Effector memory CD8-positive, alpha-beta T cell (primary cell): ENCODE measurements around the gene DNAJC4.
"Not testable (repeated sequence)": the region's sequence is repeated elsewhere in the genome, so short reads cannot be mapped to it uniquely, and the experiment has no call there.

Source experiments
- ATAC-seq: fragments of 150-1000 bp; cut with Tn5 transposase; replicated peaks from 2 replicates; pipeline ENCODE4 v1.10.0; 2021; ENCODE audit warnings: mild to moderate bottlenecking, moderate library complexity
- DNase-seq, 3 experiments: peaks; one replicate each; pipeline ENCODE4 v3.0.0; 2021
- H3K27ac Mint-ChIP-seq, 2 donors: one replicate each; pipeline ENCODE4 v1.8.0; 2022; ENCODE audit warnings: mild to moderate bottlenecking in 2 of 2, mixed read lengths in 2 of 2, moderate library complexity in 2 of 2
- H3K27me3 Mint-ChIP-seq, 2 donors: one replicate each; pipeline ENCODE4 v1.8.0; 2022; ENCODE audit warnings: mixed read lengths in 2 of 2
- H3K36me3 Mint-ChIP-seq: one replicate; pipeline ENCODE4 v1.8.0; 2022; ENCODE audit warnings: mild to moderate bottlenecking, moderate library complexity, mixed read lengths; ENCODE audit not compliant: insufficient read depth
- H3K4me1 Mint-ChIP-seq, 2 donors: one replicate each; pipeline ENCODE4 v1.8.0; 2022; ENCODE audit warnings: low read depth in 2 of 2, mixed read lengths in 2 of 2
- H3K4me3 Mint-ChIP-seq, 2 donors: one replicate each; pipeline ENCODE4 v1.8.0; 2022; ENCODE audit warnings: mild to moderate bottlenecking in 2 of 2, mixed read lengths in 2 of 2, moderate library complexity in 2 of 2
- H3K9me3 Mint-ChIP-seq, 2 donors: one replicate each; pipeline ENCODE4 v1.8.0; 2022; ENCODE audit warnings: mixed read lengths in 2 of 2

DNAJC4 gene

GRCh38 chr11:64239662-64240434, 9.5 kb downstream of the DNAJC4 start:
- Mint-ChIP-seq H3K4me3 (peak overlapping the region; percentile 87), H3K4me1 (peaks cover 32% of the 10 kb centered on the region in 2 donors), H3K27me3 (no peaks in the 10 kb centered on the region), H3K9me3 (no peaks in the 10 kb centered on the region), H3K36me3 (peaks cover 20% of the 10 kb centered on the region), H3K27ac (peak overlapping the region; percentile 100)
- no peak for ATAC-seq
- DNase-seq: no peak

- peaks cover 20% of the 10 kb centered on the region for H3K36me3 Mint-ChIP-seq
- H3K27ac Mint-ChIP-seq: peak within 1 kb of the TSS; percentile 100
- peak within 1 kb of the TSS; percentile 87 for H3K4me3 Mint-ChIP-seq
- H3K4me1 Mint-ChIP-seq: peaks cover 28 to 33% of the 10 kb centered on the region in 2 donors
- H3K27me3 Mint-ChIP-seq: no peaks in the 10 kb centered on the region
- peak; percentile 66 for ATAC-seq
- DNase-seq: peak; percentile 96 to 98 (median 97)
- H3K9me3 Mint-ChIP-seq: no peaks in the 10 kb centered on the region
Measured at GRCh38 chr11:64240435-64241240, 10.3 kb downstream of the DNAJC4 start, which contains the start of gene FKBP2. FKBP2 (plus strand) TSS chr11:64241095; CDS start chr11:64242388, 1,293 bp downstream.

GRCh38 chr11:64241241-64241490, 10.8 kb downstream of the DNAJC4 start:
- Mint-ChIP-seq H3K27me3 (no peaks in the 10 kb centered on the region), H3K27ac (peak overlapping the region; percentile 100), H3K4me1 (peaks cover 32 to 38% of the 10 kb centered on the region in 2 donors), H3K4me3 (peak overlapping the region; percentile 87), H3K36me3 (peaks cover 25% of the 10 kb centered on the region), H3K9me3 (no peaks in the 10 kb centered on the region)
- peak; percentile 71 for ATAC-seq
- peak; percentile 100 for DNase-seq

GRCh38 chr11:64241491-64242374, 11.4 kb downstream of the DNAJC4 start:
- peak; percentile 0 for ATAC-seq
- Mint-ChIP-seq H3K36me3 (peaks cover 25% of the 10 kb centered on the region), H3K27me3 (no peaks in the 10 kb centered on the region), H3K9me3 (no peaks in the 10 kb centered on the region), H3K4me1 (peaks cover 32 to 38% of the 10 kb centered on the region in 2 donors), H3K4me3 (peak overlapping the region; percentile 87), H3K27ac (peak overlapping the region; percentile 100)
- DNase-seq: peak in 1 of 3 experiments; percentile 28

GRCh38 chr11:64243236-64243854, 13.0 kb downstream of the DNAJC4 start:
- no peak for DNase-seq
- peak overlapping the region; percentile 16 to 49 for H3K27ac Mint-ChIP-seq
- peaks cover 38 to 40% of the 10 kb centered on the region in 2 donors for H3K4me1 Mint-ChIP-seq
- H3K9me3 Mint-ChIP-seq: no peaks in the 10 kb centered on the region
- H3K36me3 Mint-ChIP-seq: peaks cover 30% of the 10 kb centered on the region
- ATAC-seq: no peak
- peak overlapping the region; percentile 87 for H3K4me3 Mint-ChIP-seq
- no peaks in the 10 kb centered on the region for H3K27me3 Mint-ChIP-seq

- no peak for ATAC-seq
- H3K4me1 Mint-ChIP-seq: peaks cover 38 to 40% of the 10 kb centered on the region in 2 donors
- H3K4me3 Mint-ChIP-seq: peak overlapping the region; percentile 87
- peak overlapping the region in 1 of 2 donors; percentile 49 for H3K27ac Mint-ChIP-seq
- no peak for DNase-seq
- peaks cover 30% of the 10 kb centered on the region for H3K36me3 Mint-ChIP-seq
- no peaks in the 10 kb centered on the region for H3K27me3 Mint-ChIP-seq
- no peaks in the 10 kb centered on the region for H3K9me3 Mint-ChIP-seq
Measured at GRCh38 chr11:64244107-64244506, 13.8 kb downstream of the DNAJC4 start.

- Mint-ChIP-seq H3K4me3 (peak overlapping the region; percentile 87), H3K9me3 (no peaks in the 10 kb centered on the region), H3K36me3 (peaks cover 27% of the 10 kb centered on the region), H3K4me1 (peaks cover 35 to 37% of the 10 kb centered on the region in 2 donors), H3K27ac (peak overlapping the region; percentile 90 to 96), H3K27me3 (no peaks in the 10 kb centered on the region)
- no peak for DNase-seq
- ATAC-seq: no peak
Measured at GRCh38 chr11:64244966-64245365, 14.6 kb downstream of the DNAJC4 start.

- Mint-ChIP-seq H3K4me1 (peaks cover 31 to 35% of the 10 kb centered on the region in 2 donors), H3K27ac (peak overlapping the region; percentile 90 to 96), H3K36me3 (peaks cover 24% of the 10 kb centered on the region), H3K4me3 (peak overlapping the region; percentile 87), H3K27me3 (no peaks in the 10 kb centered on the region), H3K9me3 (no peaks in the 10 kb centered on the region)
- DNase-seq (peak; percentile 57 to 58 (median 58)), ATAC-seq (peak; percentile 7)
Measured at GRCh38 chr11:64245401-64245796, 15.1 kb downstream of the DNAJC4 start.

GRCh38 chr11:64245797-64246620, 15.7 kb downstream of the DNAJC4 start:
- Mint-ChIP-seq H3K27me3 (no peaks in the 10 kb centered on the region), H3K4me3 (peak overlapping the region; percentile 87), H3K36me3 (peaks cover 18% of the 10 kb centered on the region), H3K4me1 (peaks cover 27 to 33% of the 10 kb centered on the region in 2 donors), H3K9me3 (no peaks in the 10 kb centered on the region), H3K27ac (peak overlapping the region; percentile 90 to 96)
- peak; percentile 5 for ATAC-seq
- DNase-seq: peak; percentile 53 to 64 (median 59)

- Mint-ChIP-seq H3K4me3 (peak overlapping the region; percentile 86 to 89), H3K36me3 (peaks cover 12% of the 10 kb centered on the region), H3K4me1 (peaks cover 24 to 33% of the 10 kb centered on the region in 2 donors), H3K27ac (peak overlapping the region; percentile 88 to 90)
- not testable (repeated sequence) for H3K27me3 Mint-ChIP-seq, DNase-seq, H3K9me3 Mint-ChIP-seq
- peak; percentile 11 for ATAC-seq
Measured at GRCh38 chr11:64246621-64246870, 16.2 kb downstream of the DNAJC4 start.

GRCh38 chr11:64246871-64247728, 16.8 kb downstream of the DNAJC4 start, which contains the start of gene PPP1R14B:
PPP1R14B (minus strand) TSS chr11:64246943; CDS start chr11:64246673, 270 bp downstream.
- Mint-ChIP-seq H3K27me3 (no peaks in the 10 kb centered on the region), H3K4me1 (peaks cover 28 to 37% of the 10 kb centered on the region in 2 donors), H3K27ac (peak within 1 kb of the TSS; percentile 90 to 96), H3K9me3 (no peaks in the 10 kb centered on the region), H3K4me3 (peak within 1 kb of the TSS; percentile 87 to 89), H3K36me3 (peaks cover 14% of the 10 kb centered on the region)
- peak; percentile 64 to 72 (median 68) for DNase-seq
- peak; percentile 57 for ATAC-seq
